Duodenal mucosa (tissue), 2 donors: ENCODE results near the gene PXDN.
"Not testable (repeated sequence)": the region's sequence is repeated elsewhere in the genome, so short reads cannot be mapped to it uniquely, and the experiment has no call there.

Source experiments
- H3K27ac ChIP-seq: one replicate; pipeline ENCODE4 v1.7.0; 2013; ENCODE audit warnings: low read depth, low read length
- H3K27me3 ChIP-seq, 2 donors: one replicate each; pipeline ENCODE4 v1.7.0; 2013; ENCODE audit warnings: low read length in 2 of 2, control low read depth in 1 of 2; ENCODE audit not compliant: insufficient read depth in 2 of 2, control insufficient read depth in 1 of 2
- H3K36me3 ChIP-seq, 2 donors: one replicate each; pipeline ENCODE4 v1.7.0; 2013; ENCODE audit warnings: low read length in 2 of 2, control low read depth in 1 of 2; ENCODE audit not compliant: insufficient read depth in 2 of 2, control insufficient read depth in 1 of 2
- H3K4me1 ChIP-seq, 2 donors: one replicate each; pipeline ENCODE4 v1.7.0; 2013; ENCODE audit warnings: low read length in 2 of 2, control low read depth in 1 of 2; ENCODE audit not compliant: insufficient read depth in 2 of 2, control insufficient read depth in 1 of 2
- H3K4me3 ChIP-seq, 2 donors: one replicate each; pipeline ENCODE4 v1.7.0; 2013; ENCODE audit warnings: low read length in 2 of 2, low read depth in 1 of 2
- H3K9ac ChIP-seq, 2 donors: one replicate each; pipeline ENCODE4 v1.7.0; 2013; ENCODE audit warnings: low read length in 2 of 2, low read depth in 1 of 2
- H3K9me3 ChIP-seq, 2 donors: one replicate each; pipeline ENCODE4 v1.7.0; 2013; ENCODE audit warnings: low read length in 2 of 2, control low read depth in 1 of 2; ENCODE audit not compliant: control insufficient read depth in 1 of 2

The PXDN gene

GRCh38 chr2:1709946-1710560 lies 34.3 kb downstream of the PXDN start:
- Histone ChIP-seq H3K4me3 (no peak overlapping the region), H3K9me3 (no peaks in the 10 kb centered on the region), H3K36me3 (no peaks in the 10 kb centered on the region), H3K4me1 (peaks cover 0 to 9% of the 10 kb centered on the region in 2 donors), H3K9ac (no peak overlapping the region), H3K27ac (no peak overlapping the region), H3K27me3 (no peaks in the 10 kb centered on the region)

DNA sequence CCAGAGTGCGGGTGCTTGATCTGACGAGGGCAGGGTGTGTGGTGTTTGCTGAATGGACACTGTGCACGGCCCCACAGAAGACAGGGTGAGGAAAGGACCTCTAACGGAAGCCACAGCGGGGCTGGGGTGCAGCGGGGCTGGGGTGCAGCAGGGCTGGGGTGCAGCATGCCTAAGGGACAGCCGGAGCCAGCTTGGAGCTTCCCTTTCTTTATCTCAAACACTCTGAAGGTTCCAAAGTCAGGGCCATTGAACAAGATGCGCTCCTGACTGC lies 35.0 kb downstream of the PXDN start:
- peaks cover 0 to 9% of the 10 kb centered on the region in 2 donors for H3K4me1 ChIP-seq
- H3K27ac ChIP-seq = no peak overlapping the region
- no peaks in the 10 kb centered on the region for H3K36me3 ChIP-seq
- H3K9ac ChIP-seq = no peak overlapping the region
- no peaks in the 10 kb centered on the region for H3K9me3 ChIP-seq
- H3K4me3 ChIP-seq = no peak overlapping the region
- no peaks in the 10 kb centered on the region for H3K27me3 ChIP-seq

DNA sequence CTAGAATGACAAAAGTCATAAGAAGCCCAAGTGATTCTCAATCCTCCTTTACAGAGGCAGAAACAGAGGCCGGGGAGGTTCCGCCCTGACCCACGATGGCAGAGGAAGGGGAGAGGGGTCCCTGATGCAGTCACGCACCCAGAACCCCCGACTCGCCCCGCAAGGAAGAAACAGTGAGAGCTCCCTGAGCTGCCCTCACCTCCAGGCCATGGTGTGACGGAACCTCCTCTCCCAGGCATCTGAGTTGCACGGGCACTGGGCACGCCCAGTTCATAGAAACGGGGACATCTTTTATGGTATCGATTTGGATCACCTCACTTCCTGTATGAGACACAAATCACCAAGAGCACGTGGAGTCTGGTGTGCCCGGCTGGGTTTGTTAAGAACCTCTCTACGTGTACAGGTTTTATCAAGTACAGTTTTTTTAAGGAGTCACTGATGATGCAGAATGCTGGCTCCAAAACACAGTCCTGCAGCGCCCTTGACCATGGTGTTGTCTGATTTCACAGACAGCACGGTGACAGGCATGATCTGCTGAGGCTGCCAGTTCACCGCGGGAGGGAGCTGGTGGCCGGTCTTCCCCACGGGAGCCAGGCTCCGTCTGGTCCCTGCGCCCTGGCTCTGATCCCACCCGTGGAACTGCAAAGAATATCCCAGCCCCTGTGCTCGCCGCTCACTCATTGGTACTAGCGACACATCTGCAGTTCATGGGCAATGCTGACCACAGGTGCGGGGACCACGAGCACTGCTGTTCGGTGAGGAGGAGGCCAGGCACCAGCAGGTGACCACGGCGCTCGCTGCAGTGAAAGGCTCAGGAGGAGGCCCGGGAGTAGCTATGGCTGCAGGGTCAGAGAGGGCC lies 35.6 kb downstream of the PXDN start:
- peaks cover 0 to 9% of the 10 kb centered on the region in 2 donors for H3K4me1 ChIP-seq
- H3K9ac ChIP-seq = no peak overlapping the region
- H3K27me3 ChIP-seq = no peaks in the 10 kb centered on the region
- no peaks in the 10 kb centered on the region for H3K9me3 ChIP-seq
- no peak overlapping the region for H3K4me3 ChIP-seq
- no peak overlapping the region for H3K27ac ChIP-seq
- no peaks in the 10 kb centered on the region for H3K36me3 ChIP-seq

DNA sequence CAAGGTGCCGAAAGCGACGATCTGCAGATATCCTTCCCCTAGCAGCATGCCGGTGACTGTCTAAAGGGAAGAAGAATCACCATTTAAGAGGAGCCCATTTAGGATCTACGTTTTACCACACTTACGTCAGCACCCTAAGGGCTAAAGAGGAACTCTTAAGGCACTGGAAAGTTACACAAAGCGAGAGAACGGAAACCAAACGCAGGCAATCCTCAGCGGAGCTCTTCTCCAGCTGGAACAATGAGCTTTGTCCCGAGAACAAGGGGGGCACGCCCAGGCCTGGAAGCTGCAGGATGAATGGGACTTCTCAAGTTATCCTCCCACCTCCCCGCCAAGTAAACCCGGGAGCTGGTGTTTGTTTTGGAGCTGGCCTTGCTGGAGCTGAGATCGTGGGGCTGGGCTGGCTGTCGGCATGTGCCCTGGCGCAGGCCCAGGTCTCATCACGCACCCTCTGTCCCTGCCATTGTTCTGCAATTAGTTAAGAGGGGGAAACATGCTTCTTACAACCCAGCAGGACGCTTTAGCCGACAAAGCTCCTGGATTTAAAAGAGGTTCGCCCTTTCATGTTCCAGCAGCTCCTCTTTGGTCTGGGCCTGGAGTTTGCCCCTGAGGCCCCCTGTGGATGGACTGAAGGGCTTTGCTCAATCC lies 36.4 kb downstream of the PXDN start:
- no peak overlapping the region for H3K27ac ChIP-seq
- H3K9ac ChIP-seq = no peak overlapping the region
- no peaks in the 10 kb centered on the region for H3K27me3 ChIP-seq
- no peaks in the 10 kb centered on the region for H3K36me3 ChIP-seq
- peak overlapping the region in 1 of 2 donors; percentile 23 for H3K4me3 ChIP-seq
- no peaks in the 10 kb centered on the region for H3K9me3 ChIP-seq
- peaks cover 0 to 9% of the 10 kb centered on the region in 2 donors for H3K4me1 ChIP-seq

GRCh38 chr2:1706089-1706841 lies 38.0 kb downstream of the PXDN start:
- not testable (repeated sequence) for H3K36me3 ChIP-seq, H3K4me3 ChIP-seq

GRCh38 chr2:1705557-1706076 lies 38.7 kb downstream of the PXDN start:
- no peaks in the 10 kb centered on the region for H3K36me3 ChIP-seq
- no peaks in the 10 kb centered on the region for H3K27me3 ChIP-seq
- H3K27ac ChIP-seq = no peak overlapping the region
- H3K9me3 ChIP-seq = no peaks in the 10 kb centered on the region
- H3K9ac ChIP-seq = no peak overlapping the region
- H3K4me1 ChIP-seq = peaks cover 0 to 9% of the 10 kb centered on the region in 2 donors
- H3K4me3 ChIP-seq = no peak overlapping the region

More at GRCh38 chr2:1706089-1706841, 38.0 kb downstream of the PXDN start:
- not testable (repeated sequence) for H3K4me1 ChIP-seq, H3K9me3 ChIP-seq, H3K27ac ChIP-seq, H3K27me3 ChIP-seq, H3K9ac ChIP-seq

DNA sequence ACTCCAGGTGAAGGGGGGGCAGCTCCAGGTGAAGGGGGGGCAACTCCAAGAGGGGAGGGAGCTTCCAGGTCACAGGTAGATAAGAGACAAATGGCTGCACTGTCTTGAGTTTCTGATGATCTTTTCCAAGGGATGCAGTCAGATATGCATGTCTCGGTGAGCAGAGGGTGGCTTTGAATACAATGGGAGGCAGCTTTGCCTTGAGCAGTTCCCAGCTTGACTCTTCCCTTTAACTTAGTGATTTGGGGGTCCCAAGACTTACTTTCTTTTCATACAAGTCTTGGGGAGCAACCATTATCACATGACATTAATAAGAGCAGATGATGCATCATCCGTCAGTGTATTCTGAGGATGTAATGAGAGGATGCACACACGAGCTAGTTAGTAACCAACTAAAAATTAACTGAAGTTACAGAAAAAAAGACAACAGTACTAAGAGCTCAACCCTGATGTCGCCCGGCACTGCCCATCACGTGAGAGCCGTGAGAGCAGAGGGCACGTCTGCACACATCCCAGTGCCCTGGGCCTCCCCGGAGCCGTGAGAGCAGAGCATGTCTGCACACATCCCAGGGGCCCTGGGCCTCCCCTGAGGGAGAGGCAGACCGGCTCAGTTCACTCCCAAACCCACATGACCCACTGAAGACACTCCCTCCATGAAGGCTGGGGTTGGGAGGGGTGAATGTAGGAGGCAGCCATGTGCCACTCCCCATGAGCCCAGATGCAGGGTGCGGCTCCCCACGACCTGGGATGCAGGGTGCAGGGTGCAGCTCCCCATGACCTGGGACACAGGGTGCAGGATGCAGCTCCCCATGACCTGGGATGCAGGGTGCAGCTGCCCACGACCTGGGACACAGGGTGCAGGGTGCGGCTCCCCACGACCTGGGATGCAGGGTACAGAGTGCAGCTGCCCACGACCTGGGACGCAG lies 39.4 kb downstream of the PXDN start:
- no peaks in the 10 kb centered on the region for H3K9me3 ChIP-seq
- no peaks in the 10 kb centered on the region for H3K27me3 ChIP-seq
- H3K9ac ChIP-seq = no peak overlapping the region
- H3K36me3 ChIP-seq = no peaks in the 10 kb centered on the region
- peaks cover 0 to 9% of the 10 kb centered on the region in 2 donors for H3K4me1 ChIP-seq
- no peak overlapping the region for H3K4me3 ChIP-seq
- no peak overlapping the region for H3K27ac ChIP-seq

GRCh38 chr2:1702186-1702565 lies 42.1 kb downstream of the PXDN start:
- Histone ChIP-seq H3K4me1 (peaks cover 0 to 4% of the 10 kb centered on the region in 2 donors), H3K9ac (no peak overlapping the region), H3K36me3 (no peaks in the 10 kb centered on the region), H3K9me3 (no peaks in the 10 kb centered on the region), H3K27me3 (no peaks in the 10 kb centered on the region), H3K27ac (no peak overlapping the region), H3K4me3 (no peak overlapping the region)

- no peak overlapping the region for H3K27ac ChIP-seq
- no peak overlapping the region for H3K4me3 ChIP-seq
- no peak overlapping the region for H3K9ac ChIP-seq
- no peaks in the 10 kb centered on the region for H3K36me3 ChIP-seq
- H3K4me1 ChIP-seq = peaks cover 0 to 4% of the 10 kb centered on the region in 2 donors
- no peaks in the 10 kb centered on the region for H3K27me3 ChIP-seq
- no peaks in the 10 kb centered on the region for H3K9me3 ChIP-seq
Observed at GRCh38 chr2:1701556-1702185, 42.6 kb downstream of the PXDN start.
